ENCODE results near the gene CTDSPL.

Gene CTDSPL

GRCh38 chr3:37853691-37854413, 7.8 kb upstream of the CTDSPL start:
- no peak for DNase-seq

DNA sequence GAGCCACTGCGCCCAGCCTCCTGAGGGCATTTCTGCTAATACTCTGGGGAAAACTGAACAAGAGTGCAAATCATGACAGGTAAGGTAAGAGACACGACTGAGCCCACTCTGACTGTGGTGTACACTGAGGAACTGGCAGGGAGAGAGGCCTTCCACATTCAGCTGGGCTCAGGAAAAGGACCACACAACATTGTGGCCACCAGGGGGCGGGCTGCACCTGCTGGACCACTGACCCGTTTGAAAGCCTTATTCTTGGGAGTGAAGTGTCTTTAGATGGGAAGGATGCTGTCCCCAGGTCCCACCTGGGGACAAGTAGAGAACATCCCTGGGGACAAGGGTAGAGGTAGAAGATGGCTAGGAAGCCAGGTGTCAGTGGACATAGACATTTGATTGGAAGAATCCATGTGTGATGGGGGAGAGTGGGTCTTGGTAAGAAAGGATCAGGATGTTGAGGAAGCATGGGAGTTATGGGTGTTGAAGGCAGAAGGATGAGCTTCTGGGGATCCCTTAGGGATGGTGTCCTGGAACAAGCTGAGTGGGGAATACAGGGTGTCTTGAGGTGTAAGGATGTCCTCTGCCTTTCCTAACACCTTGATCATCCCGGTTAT, 6.2 kb upstream of the CTDSPL start:
- DNase-seq, result no peak

DNA sequence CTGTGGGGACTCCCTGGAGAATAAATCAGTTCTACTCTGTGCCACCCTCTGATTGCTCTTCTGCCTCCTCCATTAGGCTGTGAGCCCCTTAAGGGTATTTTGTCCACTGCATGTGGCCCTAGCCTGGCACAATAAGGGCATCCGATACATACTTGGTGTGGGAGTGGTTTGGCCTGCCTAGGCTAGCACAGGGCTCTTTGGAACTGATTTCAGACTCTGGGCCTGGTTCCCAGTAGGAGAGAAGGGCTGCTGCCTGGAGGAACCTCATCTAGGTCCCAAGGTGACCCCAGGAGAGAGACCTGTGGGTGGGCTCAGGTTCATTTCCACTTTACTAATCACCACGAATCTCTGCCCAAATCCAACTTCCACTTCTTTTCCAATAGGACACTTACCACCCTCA, 5.3 kb upstream of the CTDSPL start:
- DNase-seq, result no peak

DNA sequence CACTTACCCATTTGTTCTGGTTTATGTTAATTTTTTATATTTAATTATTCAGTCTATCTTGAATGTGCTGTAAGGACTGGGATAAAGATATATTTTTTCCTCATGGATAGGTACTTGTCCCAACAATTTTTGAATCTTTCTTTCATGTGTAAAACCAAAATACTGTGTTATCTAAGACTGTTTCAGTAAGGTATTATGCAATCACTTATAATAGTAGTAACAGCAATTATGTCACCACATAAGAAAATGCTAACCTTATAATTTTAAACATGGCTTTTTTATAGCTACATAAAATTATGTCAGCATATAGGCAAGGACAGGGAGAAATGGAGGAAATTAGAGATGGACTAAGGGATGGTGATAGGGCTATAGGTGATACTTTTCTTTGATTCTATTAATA, 2.9 kb upstream of the CTDSPL start:
- DNase-seq, result no peak

DNA sequence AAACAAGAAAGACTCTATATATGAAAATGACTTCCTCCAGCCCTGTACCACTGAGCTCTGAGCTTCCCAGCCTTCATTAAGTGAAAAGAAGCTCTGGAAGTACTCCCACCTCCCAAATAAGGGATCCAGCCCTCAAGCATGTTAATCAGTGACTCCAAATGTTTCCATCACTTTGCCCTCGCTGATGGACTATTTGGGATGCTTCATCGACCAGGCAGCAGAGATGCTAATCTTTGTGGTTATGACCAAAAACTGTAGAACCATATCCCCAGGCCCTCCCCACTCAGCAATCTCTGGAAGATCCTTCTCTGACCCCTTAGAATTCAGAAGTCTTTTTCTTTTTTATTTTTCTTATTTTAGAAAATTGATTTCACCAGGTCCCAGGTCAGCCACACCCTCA, 2.3 kb upstream of the CTDSPL start:
- DNase-seq, result no peak

- DNase-seq, result no peak
Measured at GRCh38 chr3:37859908-37860199, 1.8 kb upstream of the CTDSPL start.

GRCh38 chr3:37862219-37862902, 681 bp downstream of the CTDSPL start:
- no peak for DNase-seq

DNA sequence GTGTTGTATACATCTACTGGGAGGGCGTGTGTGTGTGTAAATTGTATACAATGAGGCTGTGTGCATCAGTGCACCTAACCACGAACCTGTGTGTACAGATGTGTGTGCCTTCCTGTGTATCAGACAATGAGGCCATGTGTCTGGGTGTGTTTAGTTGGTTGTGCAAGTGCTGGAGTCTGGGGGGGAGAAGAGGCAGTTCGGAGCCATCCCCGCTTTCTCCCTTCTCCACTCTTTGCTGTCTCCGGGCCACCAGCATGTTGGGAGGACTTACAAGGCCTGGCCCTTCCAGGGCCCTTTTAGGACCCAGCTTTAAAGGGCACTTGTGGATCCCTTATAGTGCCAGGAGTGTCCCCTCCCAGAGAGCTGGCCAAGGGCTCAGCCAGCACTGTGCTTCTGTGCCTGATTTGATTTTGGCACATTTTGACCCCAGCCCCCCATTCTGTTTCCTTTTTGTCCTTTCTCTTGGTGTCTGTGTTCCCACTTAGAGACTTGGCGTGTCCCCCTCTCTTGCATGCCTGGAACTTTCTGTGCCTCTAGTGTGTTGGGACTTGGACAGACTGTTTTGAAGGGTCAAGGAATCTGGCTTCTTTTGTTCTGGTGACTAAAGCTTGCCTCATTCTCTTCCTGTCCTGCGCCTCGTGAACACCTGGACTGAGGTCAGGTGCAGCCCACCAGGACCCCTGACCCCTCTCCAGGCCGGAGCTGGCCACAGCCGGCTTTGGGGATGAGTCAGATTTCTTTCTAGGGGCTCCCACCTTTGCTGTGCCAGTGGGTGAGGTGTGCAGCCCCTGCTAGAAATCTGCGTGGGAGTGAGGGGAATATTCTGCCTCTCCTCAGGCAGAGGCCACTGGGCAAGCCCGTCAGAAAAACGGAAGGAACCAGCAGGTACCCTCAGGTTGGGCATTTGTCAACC, 1.5 kb downstream of the CTDSPL start:
- no peak for DNase-seq

DNA sequence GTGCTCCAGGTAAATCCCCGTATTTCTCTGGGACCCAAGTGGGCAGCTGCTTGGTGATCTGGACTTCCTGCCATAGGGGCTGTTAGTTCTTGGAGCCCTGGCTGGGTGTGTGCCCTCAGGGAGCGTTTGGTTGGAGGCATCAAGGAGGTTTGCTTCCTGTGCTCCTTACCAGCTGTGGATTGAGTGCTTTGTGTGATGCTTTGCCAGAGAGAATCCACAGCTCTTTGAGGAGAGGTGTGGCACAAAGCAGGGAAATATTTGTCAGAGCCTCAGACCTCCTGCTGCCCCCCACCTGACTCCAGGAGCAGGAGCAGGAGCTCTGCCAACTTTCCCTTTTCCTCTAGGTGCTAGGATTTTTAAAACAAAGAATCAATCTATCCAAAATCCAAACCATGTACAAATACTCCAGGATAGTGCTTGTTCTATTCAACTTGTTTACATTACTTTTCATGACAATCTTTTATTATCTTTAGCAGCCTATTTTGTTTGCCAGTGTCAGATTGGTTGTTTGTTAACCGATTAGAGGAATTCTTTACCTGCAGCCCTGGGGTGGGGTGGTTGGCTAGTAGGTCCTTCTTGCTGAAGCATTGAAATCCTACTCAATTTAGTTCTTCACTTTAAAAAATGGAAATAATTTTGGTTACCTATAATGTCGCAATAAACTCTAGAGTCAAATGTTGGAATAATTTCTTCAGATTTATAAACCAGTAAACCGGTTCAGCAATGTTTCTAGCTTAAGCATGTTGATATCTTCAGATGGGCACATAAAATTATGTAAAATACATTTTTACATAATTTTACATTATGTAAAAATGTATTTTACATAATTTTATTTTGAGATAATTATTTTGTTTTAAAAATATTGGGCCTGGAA, 2.5 kb downstream of the CTDSPL start:
- DNase-seq, result no peak

- DNase-seq, result no peak
Measured at GRCh38 chr3:37864904-37865303, 3.2 kb downstream of the CTDSPL start.

DNA sequence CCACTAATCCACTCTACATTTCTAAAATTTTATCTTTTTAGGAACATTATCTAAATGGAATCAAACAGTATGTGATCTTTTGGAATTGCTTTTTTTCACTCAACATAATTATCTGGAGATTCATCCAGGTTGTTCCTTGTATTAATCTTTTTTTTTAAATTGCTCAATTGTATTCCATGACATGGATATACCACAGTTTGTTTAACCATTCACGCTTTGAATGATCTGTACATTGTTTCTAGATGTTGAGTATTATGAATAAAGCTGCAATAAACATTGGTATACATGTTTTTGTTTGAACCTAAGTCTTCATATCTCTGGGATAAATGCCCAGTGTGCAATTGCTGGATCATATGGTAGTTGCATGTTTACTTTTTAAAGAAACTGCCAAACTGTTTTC, 5.5 kb downstream of the CTDSPL start:
- DNase-seq, result no peak

DNA sequence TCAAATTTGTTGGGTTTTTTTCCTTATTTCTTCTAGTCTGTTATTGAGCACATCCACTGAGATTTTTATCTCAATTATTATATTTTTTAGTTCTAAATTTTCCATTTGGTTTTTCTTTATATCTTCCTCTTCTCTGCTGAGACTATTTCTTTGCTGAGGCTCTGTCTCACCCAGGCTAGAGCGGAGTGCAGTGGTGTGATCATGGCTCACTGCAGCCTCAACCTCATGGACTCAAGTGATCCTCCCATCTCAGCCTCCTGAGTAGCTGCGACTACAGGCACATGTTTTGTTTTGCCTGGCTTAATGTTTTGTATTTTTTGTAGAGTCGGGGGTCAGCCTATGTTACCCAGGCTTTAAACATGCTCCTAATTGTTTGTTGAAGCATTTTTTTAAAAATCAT, 10.2 kb downstream of the CTDSPL start:
- DNase-seq, result no peak

- no peak for DNase-seq
Measured at GRCh38 chr3:37872413-37873160, 10.9 kb downstream of the CTDSPL start.

DNA sequence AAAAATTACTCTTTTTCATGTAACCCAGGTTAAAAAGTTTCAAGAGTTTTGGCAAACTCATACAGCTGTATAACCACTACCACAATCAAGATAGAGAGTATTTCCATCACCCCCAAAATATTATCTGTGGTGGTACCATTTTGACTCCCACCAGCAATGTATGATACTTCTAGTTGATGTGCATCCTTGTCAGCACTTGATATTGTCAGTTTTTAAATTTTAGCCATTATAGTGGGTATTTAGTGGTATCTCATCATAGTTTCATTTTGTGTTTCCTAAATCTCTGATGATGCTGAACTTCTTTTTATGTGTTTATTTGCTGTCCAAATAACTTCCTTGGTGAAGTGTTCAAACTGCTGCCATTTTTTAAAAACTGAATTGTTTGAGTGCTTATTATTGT, 14.6 kb downstream of the CTDSPL start:
- DNase-seq, result no peak

DNA sequence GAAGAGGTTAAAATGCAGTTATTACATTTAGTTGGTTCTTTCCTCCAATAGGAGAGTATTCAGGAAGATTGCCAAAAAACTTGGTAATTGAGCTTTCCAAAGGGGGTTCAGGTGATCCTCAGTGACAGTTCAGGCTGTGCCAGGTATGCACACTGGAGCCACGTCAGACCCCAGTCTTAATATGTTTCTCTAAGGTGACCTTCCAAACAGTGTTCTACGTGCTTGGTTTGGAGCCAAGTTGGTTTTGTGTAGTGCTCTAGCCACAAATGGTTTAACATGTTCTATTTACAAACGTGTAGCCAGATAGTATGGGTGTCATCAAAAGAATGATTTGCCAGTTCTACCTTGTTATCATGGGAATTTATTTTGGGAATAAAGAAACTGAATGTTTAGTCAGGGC, 21.0 kb downstream of the CTDSPL start:
- DNase-seq, result no peak

- DNase-seq, result no peak
Measured at GRCh38 chr3:37885814-37886213, 24.1 kb downstream of the CTDSPL start.

DNA sequence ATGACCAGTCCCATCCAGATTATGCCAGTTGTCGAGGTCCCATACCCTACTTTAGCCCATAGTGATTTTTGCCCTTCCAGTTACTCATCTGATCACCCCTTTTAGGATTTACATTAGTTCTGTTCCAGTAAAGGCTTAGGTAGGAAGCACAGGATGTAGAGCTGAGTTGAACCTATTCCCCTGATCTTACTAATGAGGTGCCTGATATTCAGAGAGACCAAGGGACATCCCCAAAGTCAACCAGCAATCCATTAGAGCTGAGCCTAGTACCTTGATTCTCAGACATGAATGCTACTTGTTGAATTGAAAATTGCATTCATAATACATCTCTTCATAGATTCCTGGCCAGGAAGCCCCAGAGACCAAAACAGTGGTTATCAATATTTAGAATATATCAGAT, 24.7 kb downstream of the CTDSPL start:
- DNase-seq, result no peak

DNA sequence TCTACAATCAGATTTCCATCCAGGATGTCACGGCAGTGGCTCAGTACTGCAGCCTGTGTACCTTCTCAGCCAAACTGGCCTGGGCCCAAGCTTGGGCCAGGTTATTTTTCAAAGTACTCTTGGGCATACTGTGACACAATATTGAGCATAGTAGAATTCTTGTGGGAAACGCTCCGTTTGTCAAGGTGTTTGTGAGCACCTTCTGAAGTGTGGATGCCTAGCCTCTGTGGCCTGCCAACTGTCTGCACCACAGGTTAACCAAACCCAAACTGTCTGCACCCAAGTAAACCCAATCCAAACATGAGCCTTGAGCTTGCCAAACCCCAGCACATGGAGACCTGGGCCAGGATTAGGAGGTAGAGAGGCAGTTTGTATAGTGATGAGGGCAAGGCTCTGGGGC, 25.4 kb downstream of the CTDSPL start:
- no peak for DNase-seq

- DNase-seq, result no peak
Measured at GRCh38 chr3:37887824-37888223, 26.1 kb downstream of the CTDSPL start.

DNA sequence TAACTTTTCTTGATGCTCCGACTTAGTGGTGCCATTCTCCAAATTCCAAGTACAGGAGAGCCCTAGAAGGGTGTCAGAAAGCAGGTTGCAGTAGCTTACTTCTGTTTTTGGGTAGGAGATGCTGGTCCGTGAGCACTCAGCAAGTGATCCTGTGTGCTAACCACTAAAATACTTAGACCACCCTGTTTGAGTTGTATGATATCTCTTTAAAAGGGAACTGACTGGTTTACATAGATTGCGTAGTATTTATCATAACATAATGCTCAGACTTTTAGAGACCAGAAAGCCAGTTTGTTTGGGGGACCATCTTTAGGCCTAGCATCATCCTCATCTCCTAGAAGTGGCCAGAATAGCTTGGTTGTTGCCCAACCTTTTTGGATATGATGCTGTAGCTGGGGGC, 26.7 kb downstream of the CTDSPL start:
- DNase-seq, result no peak

- no peak for DNase-seq
Measured at GRCh38 chr3:37890522-37890921, 28.8 kb downstream of the CTDSPL start.

DNA sequence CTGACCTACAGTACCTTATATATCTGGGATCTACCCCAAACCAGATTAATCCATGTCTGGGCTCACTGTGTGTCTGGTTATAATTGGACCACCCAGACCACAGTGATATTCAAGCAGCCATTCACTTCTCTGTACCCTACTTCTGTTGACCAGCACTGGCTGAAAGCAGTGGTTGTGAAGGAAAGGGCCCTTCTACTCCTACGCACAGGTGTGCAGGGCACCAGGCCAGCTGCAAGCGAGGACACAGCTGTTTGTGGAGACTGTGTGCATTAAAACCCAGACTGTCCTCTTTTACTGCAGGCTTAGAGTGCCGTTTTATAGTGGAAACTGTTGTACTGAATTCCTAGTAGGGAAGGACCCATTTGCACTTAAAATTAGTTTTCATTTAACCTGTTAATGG, 29.5 kb downstream of the CTDSPL start:
- DNase-seq, result no peak
